Neutrophil (primary cell): ENCODE measurements around the gene LIG3.

Experiments
- H3K27ac ChIP-seq: fragments of 200-600 bp; sonication (generic); 2 replicates; pipeline ENCODE4 v1.5.1; 2016; ENCODE audit warnings: mild to moderate bottlenecking, moderate library complexity
- H3K27me3 ChIP-seq: fragments of 200-600 bp; sonication (generic); 2 replicates; pipeline ENCODE4 v1.6.0; 2016; ENCODE audit warnings: mild to moderate bottlenecking
- H3K36me3 ChIP-seq: fragments of 200-600 bp; sonication (generic); 2 replicates; pipeline ENCODE4 v1.5.1; 2017
- H3K4me1 ChIP-seq, 2 experiments: fragments of 200-600 bp in 1 of 2; sonication (generic) in 1 of 2; 1 replicate in 1 of 2; 2 replicates in 1 of 2; pipeline versions ENCODE4 v1.5.1 to v1.6.1; 2013 to 2016; ENCODE audit warnings: low read depth in 1 of 2, low read length in 1 of 2, mild to moderate bottlenecking in 1 of 2, moderate library complexity in 1 of 2; ENCODE audit not compliant: control insufficient read depth in 1 of 2, insufficient read depth in 1 of 2
- H3K4me3 ChIP-seq, 2 experiments: fragments of 200-600 bp in 1 of 2; sonication (generic) in 1 of 2; 1 replicate in 1 of 2; 2 replicates in 1 of 2; pipeline ENCODE4 v1.5.1; 2013 to 2016; ENCODE audit warnings: low read depth in 1 of 2, low read length in 1 of 2, mild to moderate bottlenecking in 1 of 2, moderate library complexity in 1 of 2
- H3K9me3 ChIP-seq: fragments of 200-600 bp; sonication (generic); 2 replicates; pipeline ENCODE4 v1.5.1; 2016
- TF ChIP-seq, protein P1 (sequence below): fragments of 200-600 bp; sonication (generic); IDR thresholded peaks from 2 replicates; pipeline ENCODE4 v1.5.1; 2016; ENCODE audit warnings: antibody characterized with exemption

The LIG3 gene

GRCh38 chr17:35051579-35052240 is 71.4 kb downstream of the LIG3 start:
- peak overlapping the region; percentile 97 for H3K27ac ChIP-seq
- no peaks in the 10 kb centered on the region for H3K9me3 ChIP-seq

DNA sequence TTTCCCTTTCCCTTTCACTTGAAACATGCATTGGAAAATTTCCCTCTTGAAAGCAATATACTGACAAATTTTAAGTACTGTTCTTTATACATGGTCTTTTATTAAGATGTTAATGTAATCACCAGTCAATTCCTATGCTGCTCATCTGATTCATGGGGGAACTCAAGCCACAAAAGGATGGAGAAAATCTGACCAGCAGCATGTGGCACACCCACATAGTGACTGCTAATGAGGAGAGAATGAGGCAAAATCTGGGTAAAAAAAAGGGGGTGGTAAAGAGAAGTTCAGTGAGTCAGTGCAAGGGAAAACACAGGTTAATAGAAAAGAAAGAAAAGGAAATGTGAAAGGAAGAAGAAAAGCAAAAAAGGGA is 71.9 kb downstream of the LIG3 start:
- peak overlapping the region; percentile 97 for H3K27ac ChIP-seq
- TF ChIP-seq, protein P1, sequence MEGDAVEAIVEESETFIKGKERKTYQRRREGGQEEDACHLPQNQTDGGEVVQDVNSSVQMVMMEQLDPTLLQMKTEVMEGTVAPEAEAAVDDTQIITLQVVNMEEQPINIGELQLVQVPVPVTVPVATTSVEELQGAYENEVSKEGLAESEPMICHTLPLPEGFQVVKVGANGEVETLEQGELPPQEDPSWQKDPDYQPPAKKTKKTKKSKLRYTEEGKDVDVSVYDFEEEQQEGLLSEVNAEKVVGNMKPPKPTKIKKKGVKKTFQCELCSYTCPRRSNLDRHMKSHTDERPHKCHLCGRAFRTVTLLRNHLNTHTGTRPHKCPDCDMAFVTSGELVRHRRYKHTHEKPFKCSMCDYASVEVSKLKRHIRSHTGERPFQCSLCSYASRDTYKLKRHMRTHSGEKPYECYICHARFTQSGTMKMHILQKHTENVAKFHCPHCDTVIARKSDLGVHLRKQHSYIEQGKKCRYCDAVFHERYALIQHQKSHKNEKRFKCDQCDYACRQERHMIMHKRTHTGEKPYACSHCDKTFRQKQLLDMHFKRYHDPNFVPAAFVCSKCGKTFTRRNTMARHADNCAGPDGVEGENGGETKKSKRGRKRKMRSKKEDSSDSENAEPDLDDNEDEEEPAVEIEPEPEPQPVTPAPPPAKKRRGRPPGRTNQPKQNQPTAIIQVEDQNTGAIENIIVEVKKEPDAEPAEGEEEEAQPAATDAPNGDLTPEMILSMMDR, result no peak
- H3K36me3 ChIP-seq, result peaks cover 4% of the 10 kb centered on the region
- H3K9me3 ChIP-seq, result no peaks in the 10 kb centered on the region
- no peaks in the 10 kb centered on the region for H3K27me3 ChIP-seq
- peak overlapping the region; percentile 59 to 65 for H3K4me3 ChIP-seq
- peaks cover 55 to 70% of the 10 kb centered on the region in 2 experiments for H3K4me1 ChIP-seq

More at GRCh38 chr17:35051579-35052240, 71.4 kb downstream of the LIG3 start:
- peaks cover 60 to 72% of the 10 kb centered on the region in 2 experiments for H3K4me1 ChIP-seq
- H3K27me3 ChIP-seq, result no peaks in the 10 kb centered on the region
- peaks cover 4% of the 10 kb centered on the region for H3K36me3 ChIP-seq
- peak overlapping the region; percentile 59 to 65 for H3K4me3 ChIP-seq
- TF ChIP-seq, protein P1, result no peak

GRCh38 chr17:35052780-35053179 is 72.5 kb downstream of the LIG3 start:
- TF ChIP-seq, protein P1, result no peak
- Histone ChIP-seq H3K9me3 (no peaks in the 10 kb centered on the region), H3K4me3 (peak overlapping the region in 1 of 2 experiments; percentile 65), H3K36me3 (peaks cover 4% of the 10 kb centered on the region), H3K27me3 (no peaks in the 10 kb centered on the region), H3K27ac (peak overlapping the region; percentile 97), H3K4me1 (peaks cover 55 to 71% of the 10 kb centered on the region in 2 experiments)

DNA sequence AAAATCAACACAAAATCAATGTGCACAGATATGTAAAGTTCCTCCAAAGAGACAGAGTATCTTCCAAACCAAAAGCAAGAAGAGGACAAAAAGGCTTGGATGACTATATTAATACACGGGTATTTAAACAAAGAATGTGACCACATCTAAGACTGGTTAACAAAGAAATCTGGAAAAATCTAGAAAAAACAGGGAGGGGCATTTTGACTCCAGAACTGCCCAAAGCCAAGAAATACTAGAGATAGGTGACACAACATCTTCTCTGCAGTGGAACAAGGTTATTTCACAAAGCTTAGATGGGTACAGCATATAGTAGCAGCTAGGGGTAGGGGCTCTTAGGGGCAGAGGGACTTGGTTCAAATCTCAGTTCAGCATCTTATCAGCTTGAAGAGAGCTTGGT is 72.9 kb downstream of the LIG3 start:
- peaks cover 55 to 71% of the 10 kb centered on the region in 2 experiments for H3K4me1 ChIP-seq
- no peaks in the 10 kb centered on the region for H3K27me3 ChIP-seq
- H3K9me3 ChIP-seq, result no peaks in the 10 kb centered on the region
- H3K36me3 ChIP-seq, result peaks cover 4% of the 10 kb centered on the region
- H3K4me3 ChIP-seq, result no peak overlapping the region
- TF ChIP-seq, protein P1, result no peak
- H3K27ac ChIP-seq, result peak overlapping the region; percentile 97

DNA sequence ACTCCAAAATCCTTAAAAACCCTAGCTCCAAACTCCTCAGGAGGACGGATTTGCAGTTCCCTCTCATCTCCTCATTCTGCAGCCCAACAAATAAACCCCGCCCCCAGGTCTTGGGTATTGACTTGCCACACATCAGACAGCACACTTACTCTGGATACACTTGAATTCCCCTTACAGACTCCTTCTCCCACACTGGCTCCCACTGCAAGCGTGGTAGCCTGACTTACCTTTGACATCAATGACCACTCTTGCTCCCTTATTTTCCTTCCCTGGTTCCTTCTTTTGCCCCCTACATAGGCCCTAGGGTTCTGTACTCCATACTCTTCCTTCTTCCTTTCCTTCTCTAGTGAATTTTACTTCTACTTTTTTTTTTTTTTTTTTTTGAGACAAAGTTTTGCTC is 75.7 kb downstream of the LIG3 start:
- Histone ChIP-seq H3K36me3 (peaks cover 20% of the 10 kb centered on the region), H3K4me3 (no peak overlapping the region), H3K27me3 (no peaks in the 10 kb centered on the region), H3K9me3 (no peaks in the 10 kb centered on the region), H3K4me1 (peaks cover 29 to 55% of the 10 kb centered on the region in 2 experiments), H3K27ac (no peak overlapping the region)
- TF ChIP-seq, protein P1, result no peak
